HG02852 (cell line): Measurements from ENCODE around the gene KIN.
A peak's percentile ranks its signal among the peaks of the same experiment; 100 is the strongest.
"Not testable (repeated sequence)": the region's sequence is repeated elsewhere in the genome, so short reads cannot be mapped to it uniquely, and the experiment has no call there.

Source experiments
- ATAC-seq: cut with Tn5 transposase; IDR thresholded peaks from one replicate; pipeline ENCODE4 v1.9.1; 2021; ENCODE audit warnings: mild to moderate bottlenecking, moderate library complexity; ENCODE audit not compliant: unreplicated experiment

The KIN gene, protein sequence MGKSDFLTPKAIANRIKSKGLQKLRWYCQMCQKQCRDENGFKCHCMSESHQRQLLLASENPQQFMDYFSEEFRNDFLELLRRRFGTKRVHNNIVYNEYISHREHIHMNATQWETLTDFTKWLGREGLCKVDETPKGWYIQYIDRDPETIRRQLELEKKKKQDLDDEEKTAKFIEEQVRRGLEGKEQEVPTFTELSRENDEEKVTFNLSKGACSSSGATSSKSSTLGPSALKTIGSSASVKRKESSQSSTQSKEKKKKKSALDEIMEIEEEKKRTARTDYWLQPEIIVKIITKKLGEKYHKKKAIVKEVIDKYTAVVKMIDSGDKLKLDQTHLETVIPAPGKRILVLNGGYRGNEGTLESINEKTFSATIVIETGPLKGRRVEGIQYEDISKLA

DNA sequence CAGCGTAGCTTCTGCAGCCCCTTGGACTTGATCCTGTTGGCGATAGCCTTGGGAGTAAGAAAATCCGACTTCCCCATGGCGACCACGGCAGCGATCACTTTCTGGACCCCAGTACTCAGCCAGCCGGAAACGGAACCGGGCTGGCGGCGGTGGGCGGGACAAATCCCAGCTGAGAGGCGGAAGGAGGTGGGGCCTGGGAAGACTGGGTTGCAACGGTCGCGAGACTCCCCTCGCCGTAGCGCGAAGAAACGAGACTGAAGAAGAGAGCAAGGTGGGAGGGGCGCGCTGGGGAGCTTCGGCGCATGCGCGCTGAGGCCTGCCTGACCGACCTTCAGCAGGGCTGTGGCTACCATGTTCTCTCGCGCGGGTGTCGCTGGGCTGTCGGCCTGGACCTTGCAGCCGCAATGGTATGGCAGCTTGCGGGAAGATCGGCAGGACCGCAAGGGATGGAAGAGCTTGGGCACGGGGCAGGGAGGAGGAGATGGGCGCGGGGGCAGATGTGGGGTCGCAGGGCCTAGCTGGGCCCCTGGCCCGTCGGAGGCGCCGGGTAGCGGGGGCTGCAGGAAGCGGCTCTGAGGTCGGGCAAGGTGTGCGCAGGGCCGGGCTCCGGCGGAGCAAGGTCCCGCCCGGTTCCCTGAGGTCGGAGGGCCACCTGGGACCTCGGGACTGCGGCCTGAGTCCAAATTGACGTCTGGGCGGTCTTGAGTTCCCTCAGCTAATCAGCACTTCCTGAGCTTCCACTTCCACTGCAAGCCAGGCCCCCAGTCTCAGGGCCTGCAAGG, at the start of gene KIN, which contains the start of gene ATP5F1C:
TSS of gene KIN (minus strand) at position 137 of the 782 bp plus-strand sequence. CDS start at position 77, 60 bp downstream.
TSS of gene ATP5F1C (plus strand) at position 321 of the 782 bp plus-strand sequence. CDS start at position 352, 31 bp downstream.
- ATAC-seq: peak; percentile 92

DNA sequence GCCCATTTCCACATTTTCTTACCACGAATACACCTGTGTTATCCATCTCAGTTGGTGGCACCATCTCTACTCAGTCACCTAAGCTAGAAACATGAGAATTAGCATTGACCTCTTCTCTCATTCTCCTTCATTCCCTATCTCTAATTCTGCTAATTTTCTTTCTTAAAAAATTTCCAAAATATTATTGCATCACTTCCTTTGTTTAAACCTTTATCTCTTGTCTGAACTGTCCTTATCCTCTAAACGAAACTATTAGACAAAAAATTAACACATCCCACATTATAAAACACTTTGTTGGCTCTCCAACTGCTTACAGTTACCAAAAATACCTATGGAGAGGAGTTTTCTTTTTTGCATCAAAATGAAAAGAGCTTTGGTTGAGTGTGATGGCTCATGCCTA, 48.8 kb upstream of the KIN start:
- no peak for ATAC-seq

DNA sequence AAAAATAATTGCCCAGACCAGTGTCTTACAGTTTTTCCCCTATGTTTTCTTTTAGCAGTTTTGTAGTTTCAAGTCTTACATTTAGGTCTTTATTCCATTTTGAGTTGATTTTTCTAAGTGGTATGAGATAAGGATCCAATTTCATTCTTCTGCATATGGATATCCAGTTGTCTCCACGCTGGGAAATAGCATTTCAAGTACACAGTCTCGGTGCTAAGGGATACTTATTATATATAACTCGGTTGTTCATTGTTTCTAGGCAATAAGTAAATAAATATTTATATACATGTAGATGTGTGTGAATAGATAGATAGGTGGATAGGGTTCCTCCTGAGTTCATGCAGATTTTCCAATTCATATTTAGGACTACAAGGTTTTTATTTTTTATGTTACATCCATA, 46.5 kb upstream of the KIN start:
- ATAC-seq: no peak

DNA sequence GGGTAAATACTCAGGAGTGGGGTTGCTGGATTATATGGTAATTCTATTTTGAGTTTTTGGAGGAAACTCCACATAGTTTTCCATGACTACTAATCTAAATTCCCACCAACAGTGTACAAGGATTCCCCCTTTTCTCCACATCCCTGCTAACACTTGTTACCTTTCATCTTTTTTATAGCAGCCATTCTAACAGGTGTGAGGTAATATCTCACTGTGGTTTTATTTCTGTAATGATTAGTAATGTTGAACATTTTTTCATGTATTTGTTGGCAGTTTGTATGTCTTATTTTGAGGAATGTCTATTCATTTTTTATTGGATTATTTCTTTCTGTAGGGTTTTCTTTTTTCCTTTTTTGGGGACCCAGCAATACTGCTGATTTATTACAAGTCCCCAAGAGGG, 45.4 kb upstream of the KIN start:
- ATAC-seq: no peak

DNA sequence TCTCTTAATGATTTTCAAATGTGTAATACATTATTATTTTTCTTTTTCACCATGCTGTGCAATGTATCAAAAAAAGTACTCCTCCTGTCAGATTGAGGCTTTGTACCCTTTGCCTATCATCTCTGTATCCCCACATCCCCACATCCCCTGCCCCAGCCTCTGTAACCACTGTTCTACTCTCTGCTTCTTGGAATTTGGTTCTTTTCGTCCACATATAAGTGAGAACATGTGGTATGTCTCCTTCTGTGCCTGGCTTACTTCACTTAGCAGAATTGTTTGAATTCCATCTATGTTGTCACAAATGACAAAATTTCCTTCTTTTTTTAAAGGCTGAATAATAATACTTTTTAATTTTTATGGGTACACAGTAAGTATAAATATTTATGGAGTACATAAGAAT, 44.3 kb upstream of the KIN start:
- ATAC-seq: no peak

DNA sequence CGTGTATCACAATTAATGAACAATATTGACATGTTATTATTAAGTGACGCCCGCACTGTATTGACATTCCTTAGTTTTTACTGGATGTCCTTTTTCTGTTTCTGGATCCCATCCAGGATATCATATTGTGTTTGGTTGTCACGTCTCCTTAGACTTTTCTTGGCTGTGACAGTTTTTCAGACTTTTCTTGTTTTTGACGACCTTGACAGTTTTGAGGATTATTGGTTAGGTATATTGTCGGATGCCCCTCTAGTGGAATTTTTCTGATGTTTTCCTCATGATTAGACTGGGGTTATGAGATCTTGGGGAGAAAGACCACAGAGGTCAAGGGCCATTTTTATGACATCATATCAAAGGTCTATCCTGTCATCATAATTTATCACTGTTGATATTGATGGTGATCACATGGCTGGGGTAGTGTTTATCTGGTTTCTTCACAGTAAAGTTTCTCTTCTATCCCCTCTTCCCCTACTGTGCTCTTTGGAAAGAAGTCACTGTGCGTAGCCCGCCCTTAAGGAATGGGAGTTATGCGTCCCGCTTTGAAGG, 41.6 kb upstream of the KIN start:
- no peak for ATAC-seq

DNA sequence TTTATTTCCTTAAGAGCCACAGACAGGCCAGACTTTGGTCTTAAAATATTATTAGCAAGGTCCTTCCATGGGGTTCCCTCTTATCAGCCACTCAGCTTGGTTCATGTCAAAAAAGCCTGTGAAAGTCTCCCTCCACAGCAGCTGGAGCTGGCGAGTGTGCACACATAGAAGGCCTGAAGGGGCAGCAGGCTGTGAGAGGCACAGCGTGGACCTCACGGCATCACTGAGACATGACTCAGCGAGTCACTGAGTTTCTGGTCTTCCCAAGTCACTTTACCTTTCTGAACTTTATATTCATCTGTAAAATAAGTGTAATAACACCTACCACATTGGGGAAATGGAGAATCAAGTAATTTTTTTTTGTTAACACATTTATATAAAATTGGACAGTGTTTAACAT, 39.2 kb upstream of the KIN start:
- ATAC-seq: no peak

DNA sequence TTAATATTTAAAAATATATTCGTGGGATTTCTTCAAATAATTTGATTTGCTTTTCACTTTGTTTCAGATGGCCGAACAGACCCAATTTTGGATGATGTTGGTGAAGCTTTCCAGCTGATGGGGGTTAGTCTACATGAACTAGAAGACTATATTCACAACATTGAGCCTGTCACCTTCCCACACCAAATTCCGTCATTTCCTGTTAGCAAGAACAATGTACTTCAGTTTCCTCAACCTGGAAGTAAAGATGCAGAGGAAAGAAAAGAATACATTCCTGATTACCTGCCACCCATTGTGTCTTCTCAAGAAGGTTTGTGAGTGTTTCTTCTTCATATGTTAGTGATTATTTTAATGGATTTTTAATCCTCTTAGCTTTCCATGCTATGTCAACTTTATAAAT, 36.5 kb upstream of the KIN start:
- no peak for ATAC-seq

DNA sequence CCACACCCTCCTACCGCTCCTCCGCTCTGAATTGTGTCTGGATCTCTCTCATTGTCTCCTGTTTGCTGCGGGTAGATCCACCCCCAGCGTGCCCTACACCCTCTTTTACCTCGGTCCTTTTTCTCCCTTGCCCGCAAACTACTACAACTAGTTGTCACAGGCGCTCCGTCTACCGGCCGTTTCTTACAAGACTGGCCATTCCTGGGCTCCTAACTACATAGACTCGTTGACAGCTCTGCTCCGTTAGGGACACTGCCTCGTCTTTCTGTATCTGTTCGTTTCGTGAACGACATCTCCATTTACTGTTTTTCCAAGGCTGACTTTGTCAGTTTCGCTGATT, 31.3 kb upstream of the KIN start:
- peak; percentile 42 for ATAC-seq

DNA sequence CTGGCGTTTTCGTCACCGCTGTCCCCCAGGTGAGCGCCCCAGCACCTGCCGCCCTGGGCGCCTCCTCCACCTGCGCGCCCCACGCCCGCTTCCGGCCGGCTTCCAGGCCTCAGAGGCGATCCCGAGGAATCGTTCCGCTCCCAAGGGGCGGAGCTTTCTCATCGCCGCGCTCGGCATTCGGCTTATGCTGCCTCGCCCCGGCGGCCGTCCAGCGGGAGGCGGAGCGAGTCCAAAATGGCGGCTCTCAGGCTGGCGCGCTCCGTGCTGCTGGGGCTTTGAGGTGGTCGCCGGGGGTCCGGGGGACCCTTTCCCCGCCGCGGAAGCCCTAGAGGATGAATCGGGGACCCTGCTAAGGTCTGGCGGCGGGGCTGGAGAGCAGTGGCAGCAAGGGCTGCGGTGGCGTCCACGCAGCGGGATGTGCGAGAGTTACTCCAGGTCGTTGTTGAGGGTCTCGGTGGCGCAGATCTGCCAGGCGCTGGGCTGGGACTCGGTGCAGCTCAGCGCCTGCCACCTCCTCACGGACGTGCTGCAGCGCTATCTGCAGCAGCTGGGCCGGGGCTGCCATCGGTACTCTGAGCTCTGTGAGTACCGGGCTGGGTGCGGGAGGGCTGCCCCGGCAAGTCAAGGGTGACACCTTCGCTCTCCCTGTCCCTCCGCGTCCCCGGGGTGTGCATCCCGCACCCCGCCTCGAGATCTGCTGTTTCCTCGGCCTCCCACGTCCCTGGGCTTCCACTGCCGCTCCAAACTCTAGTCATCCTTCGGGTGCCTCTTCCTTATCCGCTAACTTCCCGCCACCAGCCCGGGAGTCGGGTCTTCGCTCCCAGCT, 30.7 kb upstream of the KIN start, which contains the start of gene TAF3:
TSS of gene TAF3 (plus strand) at position 211 of the 826 bp plus-strand sequence. CDS start at position 416, 205 bp downstream.
- peak; percentile 85 for ATAC-seq

DNA sequence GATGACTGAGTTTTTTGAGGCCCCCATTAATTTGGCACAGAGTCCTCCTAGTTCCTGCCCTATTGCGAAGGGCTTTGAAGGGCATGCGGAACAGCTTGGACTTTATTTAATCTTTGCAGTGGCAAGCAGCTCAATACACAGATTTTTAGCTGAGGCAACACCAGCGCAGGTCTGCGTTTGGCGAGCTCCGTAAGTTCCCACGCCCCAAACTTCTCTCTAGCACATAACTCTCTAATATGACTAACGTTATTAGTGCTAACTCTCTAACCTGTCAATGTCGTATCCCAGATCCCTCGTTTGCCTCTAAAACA, 30.1 kb upstream of the KIN start:
- peak; percentile 25 for ATAC-seq

DNA sequence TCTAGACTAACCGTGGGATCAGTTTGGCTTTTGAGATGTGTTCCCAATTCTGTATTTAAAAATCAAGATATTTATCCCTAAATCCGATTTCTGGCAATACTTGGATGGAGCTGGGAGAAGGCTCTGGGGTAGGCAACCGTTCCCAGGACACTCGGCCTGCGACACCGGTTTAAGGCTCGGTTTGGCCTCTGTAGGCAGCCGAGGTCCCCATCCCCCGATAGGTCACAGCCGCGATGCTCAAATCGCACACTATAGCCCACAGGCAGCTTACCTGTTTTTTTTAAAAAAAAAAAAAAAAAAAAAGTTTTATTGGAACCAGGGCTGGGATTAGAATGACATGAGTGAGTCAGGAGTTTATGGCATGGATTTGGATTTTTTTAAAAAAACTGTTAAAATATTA, 29.8 kb upstream of the KIN start:
- no peak for ATAC-seq

DNA sequence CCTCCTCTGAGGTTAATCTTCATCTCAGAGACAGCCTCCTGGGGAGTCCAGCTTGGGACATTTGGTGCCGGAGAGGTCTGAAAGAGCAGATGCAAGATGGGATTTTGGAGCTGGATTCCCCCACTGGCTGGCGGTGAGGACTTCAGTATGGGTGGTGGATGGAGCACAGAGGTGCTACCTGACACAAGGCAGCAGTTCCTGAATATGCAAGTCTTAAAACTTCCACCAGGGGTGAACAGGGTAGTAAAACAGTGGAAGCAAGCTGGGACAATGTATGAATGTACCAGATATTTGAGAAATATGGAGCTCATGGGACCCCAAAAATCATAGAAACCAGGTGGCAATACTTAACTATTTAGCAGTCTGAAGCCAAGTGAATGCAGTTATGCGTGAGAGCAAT, 25.7 kb upstream of the KIN start:
- ATAC-seq: no peak

DNA sequence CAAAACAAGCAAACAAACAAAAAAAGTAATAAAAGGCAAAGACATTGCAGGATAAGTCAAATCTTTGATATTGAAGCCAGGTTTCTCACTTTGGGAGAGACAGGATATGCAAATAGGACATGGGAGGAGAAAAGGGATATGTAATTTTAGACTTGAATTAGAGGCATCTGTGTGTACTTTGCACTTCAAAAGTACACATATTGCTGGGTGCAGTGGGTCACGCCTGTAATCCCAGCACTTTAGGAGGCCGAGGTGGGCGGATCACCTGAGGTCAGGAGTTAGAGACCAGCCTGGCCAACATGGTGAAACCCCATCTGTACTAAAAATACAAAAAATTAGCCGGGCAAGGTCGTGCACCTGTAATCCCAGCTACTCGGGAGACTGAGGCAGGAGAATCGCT, 23.9 kb upstream of the KIN start:
- not testable (repeated sequence) for ATAC-seq

DNA sequence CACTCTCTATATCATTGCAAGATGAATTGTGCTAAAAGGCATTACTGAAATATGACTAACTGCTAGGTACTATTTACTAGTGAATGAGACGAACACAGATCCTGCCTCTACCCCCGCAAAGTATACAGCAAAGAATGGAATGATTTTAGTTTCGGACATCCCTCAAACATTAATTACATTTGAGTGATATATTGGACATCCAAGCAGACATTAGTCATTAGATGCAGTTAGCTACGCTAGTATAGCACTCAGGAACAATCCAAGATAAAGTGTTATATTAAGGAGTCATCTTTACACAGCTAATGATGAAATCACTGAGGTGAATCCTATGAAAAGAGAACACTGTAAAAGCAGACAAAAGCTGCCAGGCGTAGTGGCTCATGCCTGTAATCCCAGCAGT, 23.2 kb upstream of the KIN start:
- ATAC-seq: no peak

DNA sequence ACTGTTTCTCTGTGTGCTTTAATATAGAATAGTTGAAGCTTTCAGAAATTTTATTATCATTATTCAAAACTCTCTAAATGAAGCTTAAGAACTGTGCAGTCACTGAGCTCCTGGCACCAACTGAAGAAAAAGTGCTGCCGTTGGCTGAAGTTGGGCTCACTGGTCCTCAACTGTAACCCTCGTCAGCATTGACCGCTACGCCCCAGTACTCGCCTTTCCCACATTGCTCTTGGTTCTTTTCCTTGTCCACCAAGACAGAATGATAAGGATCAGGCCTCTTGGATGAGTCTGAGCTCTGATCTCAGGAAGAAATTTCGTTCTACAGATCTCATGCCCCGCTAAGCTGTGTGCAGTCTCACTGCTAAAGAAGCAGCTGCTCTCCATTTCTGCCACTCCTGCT, 22.6 kb upstream of the KIN start:
- ATAC-seq: no peak

DNA sequence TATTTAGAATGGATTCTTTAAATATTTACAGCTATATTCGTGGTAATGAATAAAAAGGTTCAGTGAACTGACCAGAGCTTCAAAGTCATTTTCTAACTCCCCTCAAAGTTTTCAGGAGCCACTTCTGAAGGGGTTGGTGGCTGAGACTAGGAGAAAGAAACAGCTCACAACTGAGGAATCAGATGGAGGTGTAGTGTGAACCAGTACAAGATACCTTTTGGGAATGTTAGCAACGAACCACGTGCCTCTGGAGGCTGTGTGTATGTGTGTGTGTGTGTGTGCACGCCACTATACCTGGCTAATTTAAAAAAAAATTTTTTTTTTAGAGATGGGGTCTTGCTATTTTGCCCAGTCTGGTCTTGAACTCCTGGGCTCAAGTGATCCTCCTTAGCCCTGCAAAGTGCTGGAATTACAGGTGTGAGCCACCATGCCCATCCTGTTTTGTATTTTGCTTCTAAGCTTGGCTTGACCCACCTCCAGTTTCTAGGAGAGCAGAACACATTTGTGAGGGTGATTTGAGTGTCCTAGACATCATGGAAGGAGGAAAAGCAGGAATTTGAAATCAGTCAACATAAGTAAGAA, 21.0 kb upstream of the KIN start:
- ATAC-seq: no peak

DNA sequence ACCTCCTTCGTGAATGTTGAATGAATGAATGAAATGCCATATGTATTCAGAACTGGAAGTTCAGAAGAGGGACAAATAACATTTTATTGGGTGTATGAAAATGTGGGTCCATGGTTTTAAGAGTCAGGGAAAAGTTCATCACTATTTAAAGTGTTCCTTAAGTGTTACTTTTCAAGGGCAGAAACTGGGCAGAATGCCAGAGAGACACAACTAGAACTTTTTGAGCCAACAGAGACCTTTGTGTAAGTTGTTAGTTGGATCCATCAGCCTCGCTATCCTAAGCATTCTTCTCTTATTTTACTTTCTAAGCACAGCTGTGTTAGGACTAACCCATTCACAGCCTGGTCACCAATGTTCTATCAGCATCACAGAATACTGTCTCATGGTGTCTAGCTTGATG, 16.9 kb upstream of the KIN start:
- ATAC-seq: no peak

DNA sequence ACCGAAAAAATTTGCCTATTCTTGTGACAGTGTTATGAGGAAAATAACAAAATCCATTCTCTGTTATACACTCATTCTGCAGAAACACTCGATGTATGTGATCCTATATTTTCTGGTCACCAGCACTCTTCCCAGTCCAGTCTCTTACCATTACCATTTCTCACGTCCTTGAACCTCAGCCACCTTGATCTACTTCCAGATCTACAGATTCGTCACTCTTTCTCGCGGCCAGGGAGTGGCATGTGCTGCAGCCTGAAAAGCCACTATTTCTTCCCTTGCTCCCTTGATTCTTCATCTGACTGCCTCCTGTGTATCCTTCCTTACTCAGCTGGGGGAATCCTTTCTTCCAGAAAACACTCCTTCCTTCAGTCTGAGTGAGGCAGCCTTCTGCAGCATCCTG, 16.4 kb upstream of the KIN start:
- ATAC-seq: no peak

DNA sequence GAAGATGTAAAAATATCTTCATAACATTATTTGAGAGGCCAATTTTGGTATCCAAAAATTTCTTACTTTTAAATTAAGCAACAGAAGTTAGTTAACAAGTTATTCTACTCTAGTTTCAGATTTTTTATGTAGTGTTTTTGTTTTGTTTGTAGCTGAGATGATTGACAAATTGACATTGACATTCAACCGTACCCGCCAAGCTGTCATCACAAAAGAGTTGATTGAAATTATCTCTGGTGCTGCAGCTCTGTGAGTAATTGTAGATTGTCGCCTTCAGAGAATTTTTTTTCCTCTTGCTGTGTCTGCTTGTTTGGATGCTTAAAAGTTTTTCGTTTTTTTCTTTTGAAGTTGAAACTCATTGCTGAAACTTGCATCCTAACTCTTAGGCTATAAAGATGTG, 14.8 kb upstream of the KIN start:
- ATAC-seq: no peak

DNA sequence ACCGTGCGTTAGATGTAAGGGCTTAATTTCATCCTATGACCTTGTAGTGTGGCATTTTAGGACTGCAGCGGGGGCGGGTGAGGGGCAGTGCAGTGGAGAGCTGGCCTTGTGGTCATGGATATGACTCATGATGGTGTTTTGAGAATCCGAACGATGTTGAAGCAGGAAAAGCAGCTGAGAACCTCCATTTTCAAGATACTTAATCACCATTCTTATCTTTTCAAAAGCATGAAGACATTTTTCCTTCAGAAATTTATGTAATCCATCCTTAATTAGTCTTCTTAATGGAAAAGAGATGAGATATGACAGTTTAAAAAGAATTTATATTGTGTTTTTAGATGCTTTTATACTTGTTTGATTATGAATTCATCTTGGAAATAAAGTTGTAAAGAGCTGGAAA, 9.8 kb upstream of the KIN start:
- no peak for ATAC-seq
